HepG2 (cell line): ENCODE data around the gene HDAC8. TPM values are rescaled to one million over a fixed set of nuclear protein-coding genes. Genes with fewer than 3 reads are reported as not detected.

Source experiments
- ATAC-seq: fragments of 200-7000 bp; cut with Tn5 transposase; 3 replicates; pipeline ENCODE4 v1.9.1; 2020; ENCODE audit warnings: mild to moderate bottlenecking, moderate library complexity
- BruUV-seq: library from RNA; stranded (reverse); fragments of 400-500 nt; replicated peaks from 2 replicates; lab custom pipeline; 2021; lab: Mats Ljungman, UMichigan
- CTCF ChIA-PET: fragments of 300-600 bp; formaldehyde crosslinking; extraction: SDS; loops from one replicate; lab custom pipeline; 2021; ENCODE audit warnings: low total read pairs, inconsistent platforms, low intra/inter-chr PET ratio; lab: Yijun Ruan, JAX
- POLR2A ChIA-PET: fragments of 350-600 bp; sonication (Branson Sonifier 250); formaldehyde crosslinking; loops from one replicate; lab custom pipeline; 2020; ENCODE audit warnings: antibody characterized with exemption, inconsistent platforms; lab: Yijun Ruan, JAX
- DNase-seq: peaks from one replicate; pipeline ENCODE4 v3.0.0-alpha.2; 2015; ENCODE audit warnings: low spot score
- FAIRE-seq: peaks from 3 replicates; lab custom pipeline; 2011; peaks lifted over from hg19 to GRCh38; lab: Jason Lieb, UNC
- H2AFZ ChIP-seq: one replicate; pipeline ENCODE4 v1.6.1; 2011; ENCODE audit warnings: low read length, inconsistent platforms
- H3K27ac ChIP-seq: fragments of 300-600 bp; 3 replicates; pipeline ENCODE4 v1.8.0; 2011; ENCODE audit warnings: mixed run types, mild to moderate bottlenecking, mixed read lengths, low read length, inconsistent platforms; ENCODE audit not compliant: insufficient read depth; ENCODE audit errors: extremely low read length
- H3K27me3 ChIP-seq, 2 experiments: fragments of 200-600 bp in 1 of 2; 2 replicates in 1 of 2; 3 replicates in 1 of 2; pipeline versions ENCODE4 v1.6.0 to v1.8.0; 2011; ENCODE audit warnings: low read length in 2 of 2, mild to moderate bottlenecking in 2 of 2, moderate library complexity in 2 of 2, inconsistent platforms in 1 of 2; ENCODE audit not compliant: insufficient read depth in 2 of 2, control insufficient read depth in 1 of 2
- H3K36me3 ChIP-seq, 2 experiments: fragments of 200-600 bp in 1 of 2; replicated peaks in 1 of 2; 2 replicates in 1 of 2; 3 replicates in 1 of 2; pipeline versions ENCODE4 v1.5.1 to v1.8.0; 2011; ENCODE audit warnings: low read length in 2 of 2, inconsistent platforms in 1 of 2; ENCODE audit not compliant: insufficient read depth in 2 of 2, control insufficient read depth in 1 of 2
- H3K4me1 ChIP-seq: 2 replicates; pipeline ENCODE4 v1.5.1; 2012; ENCODE audit warnings: low read length, inconsistent platforms; ENCODE audit not compliant: insufficient read depth
- H3K4me2 ChIP-seq: 2 replicates; pipeline ENCODE4 v1.6.0; 2011; ENCODE audit warnings: low read depth, low read length, inconsistent platforms
- H3K4me3 ChIP-seq, 3 experiments: fragments of 200-600 bp in 1 of 3; sonication (generic), shearing (Covaris generic) in 1 of 3; replicated peaks in 1 of 3; 2 replicates each; pipeline ENCODE4 v1.5.1; 2011 to 2016; ENCODE audit warnings: low read length in 3 of 3, inconsistent platforms in 2 of 3, low read depth in 2 of 3, mild to moderate bottlenecking in 2 of 3, control low read depth in 1 of 3, mixed read lengths in 1 of 3; ENCODE audit not compliant: insufficient read depth in 1 of 3
- H3K79me2 ChIP-seq: one replicate; pipeline ENCODE4 v1.6.1; 2011; ENCODE audit warnings: low read length, inconsistent platforms; ENCODE audit not compliant: insufficient read depth
- H3K9ac ChIP-seq: 2 replicates; pipeline ENCODE4 v1.6.0; 2011; ENCODE audit warnings: mild to moderate bottlenecking, low read depth, low read length, inconsistent platforms; ENCODE audit not compliant: insufficient read depth
- H3K9me3 ChIP-seq: 2 replicates; pipeline ENCODE4 v1.5.1; 2012; ENCODE audit warnings: mild to moderate bottlenecking, low read length
- H4K20me1 ChIP-seq: 2 replicates; pipeline ENCODE4 v1.6.0; 2011; ENCODE audit warnings: inconsistent platforms, mild to moderate bottlenecking, low read length, moderate library complexity; ENCODE audit not compliant: insufficient read depth
- ATF6 ChIP-seq: sonication (generic); formaldehyde crosslinking; conservative IDR thresholded peaks from 2 replicates; pipeline ENCODE4 v1.4.0; 2020; ENCODE audit warnings: missing genetic modification reagents
- BRCA1 ChIP-seq: sonication (generic); formaldehyde crosslinking; IDR thresholded peaks from 2 replicates; pipeline ENCODE4 v1.4.0; 2020; ENCODE audit warnings: missing genetic modification reagents
- DR1 ChIP-seq: sonication (generic); formaldehyde crosslinking; IDR thresholded peaks from 2 replicates; pipeline ENCODE4 v1.8.0; 2021; ENCODE audit warnings: mild to moderate bottlenecking, missing genetic modification reagents, inconsistent platforms
- EZH2 ChIP-seq: conservative IDR thresholded peaks from 2 replicates; pipeline ENCODE4 v1.6.1; 2012; ENCODE audit warnings: mild to moderate bottlenecking, low read depth, low read length, moderate library complexity
- HNRNPL ChIP-seq: fragments of 200-400 bp; formaldehyde crosslinking; IDR thresholded peaks from 2 replicates; pipeline ENCODE4 v1.6.1; 2017; ENCODE audit warnings: mild to moderate bottlenecking, low read depth, low read length
- IKZF5 ChIP-seq: IDR thresholded peaks from 2 replicates; pipeline ENCODE4 v1.6.1; 2018; ENCODE audit warnings: missing genetic modification reagents, mild to moderate bottlenecking, missing compliant biosample characterization
- KDM1A ChIP-seq: IDR thresholded peaks from 2 replicates; pipeline ENCODE4 v1.6.1; 2016; ENCODE audit warnings: missing compliant biosample characterization
- MBD4 ChIP-seq: IDR thresholded peaks from 2 replicates; pipeline ENCODE4 v1.6.1; 2012; ENCODE audit warnings: low read length, inconsistent platforms, borderline replicate concordance
- MLLT10 ChIP-seq: sonication (generic); formaldehyde crosslinking; IDR thresholded peaks from 2 replicates; pipeline ENCODE4 v1.4.0; 2020; ENCODE audit warnings: missing genetic modification reagents
- NKX3-1 ChIP-seq: sonication (generic); formaldehyde crosslinking; IDR thresholded peaks from 2 replicates; pipeline ENCODE4 v1.5.0; 2020; ENCODE audit warnings: missing genetic modification reagents
- NR0B2 ChIP-seq: sonication (generic); formaldehyde crosslinking; IDR thresholded peaks from 2 replicates; pipeline ENCODE4 v1.4.0; 2020; ENCODE audit warnings: mild to moderate bottlenecking, missing genetic modification reagents
- PATZ1 ChIP-seq: sonication (generic); formaldehyde crosslinking; IDR thresholded peaks from 2 replicates; pipeline ENCODE4 v1.4.0; 2020; ENCODE audit warnings: missing genetic modification reagents
- PCBP1 ChIP-seq: fragments of 200-400 bp; formaldehyde crosslinking; IDR thresholded peaks from 2 replicates; pipeline ENCODE4 v1.6.1; 2017; ENCODE audit warnings: mild to moderate bottlenecking, low read depth, low read length, borderline replicate concordance
- PITX1 ChIP-seq: sonication (generic); formaldehyde crosslinking; IDR thresholded peaks from 2 replicates; pipeline ENCODE4 v1.5.1; 2020; ENCODE audit warnings: mild to moderate bottlenecking, missing genetic modification reagents
- SMARCE1 ChIP-seq: fragments of 450-650 bp; IDR thresholded peaks from 2 replicates; pipeline ENCODE4 v1.6.1; 2017; ENCODE audit warnings: borderline replicate concordance
- SNRNP70 ChIP-seq: fragments of 200-400 bp; formaldehyde crosslinking; IDR thresholded peaks from 2 replicates; pipeline ENCODE4 v1.6.1; 2017; ENCODE audit warnings: mild to moderate bottlenecking, low read depth, low read length, moderate library complexity
- ZBTB7B ChIP-seq: sonication (generic); formaldehyde crosslinking; IDR thresholded peaks from 2 replicates; pipeline ENCODE4 v1.4.0; 2020; ENCODE audit warnings: missing genetic modification reagents
- ZNF282 ChIP-seq: fragments of 450-650 bp; IDR thresholded peaks from 2 replicates; pipeline ENCODE4 v1.6.1; 2018; ENCODE audit not compliant: partially characterized antibody
- WGBS: methylation state at CpG from one replicate; pipeline ENCODE4 v1.1.6; 2017; ENCODE audit warnings: low lambda C conversion rate; 5-methylcytosine and 5-hydroxymethylcytosine counted together
- in situ Hi-C: cut with HindIII; loops from 2 replicates; pipeline ENCODE4 v1.10.0; 2017; ENCODE audit warnings: low pct_unique_long_range_greater_than_20kb; ENCODE audit not compliant: extremely low pct_ligation_motif_present
- intact Hi-C: fragments of 100-400 bp; cut with micrococcal nuclease; formaldehyde crosslinking; loops from one replicate; pipeline ENCODE4 v1.10.0; 2022; ENCODE audit not compliant: unreplicated experiment
- polyA plus RNA-seq, 8 experiments: library from polyadenylated mRNA; depleted of rRNA in 3 of 8; stranded (reverse) in 7 of 8; unstranded in 1 of 8; fragments of >200 nt; fragmentation: Illumina TruSeq in 4 of 8; extraction: Trizol in 4 of 8; gene quantifications; 2 replicates each; pipeline versions ENCODE4 v1.2.1 to v1.2.3, GENCODE V29; 2011 to 2016; ENCODE audit warnings: low read depth in 4 of 8, missing spikeins in 1 of 8, mixed read lengths in 1 of 8; ENCODE audit not compliant: insufficient read depth in 1 of 8
- total RNA-seq, 5 experiments: library from RNA; depleted of rRNA; stranded (reverse); fragments of >200 nt; fragmentation: Illumina TruSeq; extraction: Trizol; gene quantifications; 2 replicates each; pipeline ENCODE4 v1.2.3, GENCODE V29; 2016; ENCODE audit warnings: low read depth in 1 of 5

The HDAC8 gene
- total and polyA plus RNA-seq, 2 of the 13 experiments (the other 11 are each of a cell fraction or from before 2014, with no cell fraction given), result 13.7 to 28.6 TPM

DNA sequence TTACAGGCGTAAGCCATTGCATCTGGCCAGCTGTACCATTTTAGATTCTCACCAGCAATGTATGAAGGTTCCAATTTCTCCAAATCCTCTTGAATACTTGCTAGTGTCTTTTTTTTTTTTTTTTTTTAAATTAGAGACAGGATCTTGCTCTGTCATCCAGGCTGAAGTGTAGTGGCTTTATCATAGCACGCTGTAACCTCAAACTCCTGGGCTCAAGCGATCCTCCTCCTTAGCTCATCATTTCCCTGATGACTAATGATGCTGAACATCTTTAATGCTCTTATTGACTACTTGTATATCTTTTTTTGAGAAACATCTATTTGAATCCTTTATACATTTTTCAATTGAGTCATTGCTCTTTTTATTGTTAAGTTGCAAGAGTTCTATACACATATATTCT lies 40.3 kb downstream of the HDAC8 start:
- WGBS, result 98% methylated on average over 3 of the region's 3 CpGs
- Histone ChIP-seq H3K9me3 (no peaks in the 10 kb centered on the region), H3K4me2 (no peak overlapping the region), H3K36me3 (no peaks in the 10 kb centered on the region), H3K9ac (no peak overlapping the region), H4K20me1 (no peaks in the 10 kb centered on the region), H3K4me3 (no peak overlapping the region), H3K4me1 (no peaks in the 10 kb centered on the region), H3K79me2 (no peaks in the 10 kb centered on the region), H2AFZ (no peak overlapping the region), H3K27ac (no peak overlapping the region), H3K27me3 (no peaks in the 10 kb centered on the region)
- in situ Hi-C loops (no loop called here), intact Hi-C loops (no loop called here)
- POLR2A ChIA-PET, result no interaction called here
- ATAC-seq (no peak), DNase-seq (no peak), FAIRE-seq (no peak)
- CTCF ChIA-PET, result no interaction called here
- BruUV-seq, result no TSS peak
- TF ChIP-seq MLLT10 (no peak), PATZ1 (CRISPR knock-in tag) (no peak), ZBTB7B (no peak), ATF6 (CRISPR knock-in tag) (no peak), NKX3-1 (CRISPR knock-in tag) (no peak), NR0B2 (CRISPR knock-in tag) (no peak), PCBP1 (no peak), SMARCE1 (no peak), EZH2 (no peak), PITX1 (CRISPR knock-in tag) (no peak), HNRNPL (no peak), ZNF282 (no peak), BRCA1 (CRISPR knock-in tag) (no peak), SNRNP70 (no peak), IKZF5 (CRISPR knock-in tag) (no peak), MBD4 (no peak), DR1 (no peak), KDM1A (CRISPR knock-in tag) (no peak)
